ENCODE results near the gene HMCN2.

DNA sequence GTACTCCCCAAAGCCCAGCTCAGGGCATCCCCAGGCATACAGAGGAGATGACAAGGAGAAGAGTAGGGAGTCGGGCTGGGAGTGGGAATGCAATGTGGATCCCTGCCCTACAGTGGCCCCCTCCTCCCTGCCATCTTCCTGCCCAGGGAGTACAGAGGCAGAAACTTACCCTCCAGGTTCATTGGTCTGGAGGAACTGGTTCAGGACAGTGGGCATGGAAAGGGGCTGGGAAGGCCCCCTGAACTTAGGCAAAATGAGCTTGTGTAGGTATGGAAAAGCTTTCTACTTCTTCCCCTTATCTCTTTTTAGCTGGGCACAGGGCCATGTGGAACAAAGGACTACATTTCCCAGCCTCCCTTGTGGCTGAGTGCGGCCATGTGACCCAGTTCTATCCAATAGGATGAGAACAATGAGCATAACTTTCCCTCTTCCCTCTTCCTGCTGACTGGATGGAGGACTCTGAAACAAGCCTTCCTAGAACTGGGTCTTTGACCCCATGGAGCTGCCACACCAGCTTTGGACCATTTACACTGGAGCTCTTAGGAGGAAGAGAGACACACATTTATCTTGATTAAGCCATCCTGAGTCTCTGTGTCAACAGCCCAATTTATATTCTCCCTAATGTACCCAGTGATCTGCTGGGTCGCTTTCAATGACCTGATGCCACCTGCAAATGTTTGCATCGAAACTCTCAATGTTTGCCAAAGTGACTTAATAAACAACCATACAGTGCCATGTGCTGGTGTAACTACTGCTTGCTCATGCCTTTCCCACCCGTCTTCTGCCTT lies 25.0 kb upstream of the HMCN2 start:
- TF ChIP-seq, protein P1, sequence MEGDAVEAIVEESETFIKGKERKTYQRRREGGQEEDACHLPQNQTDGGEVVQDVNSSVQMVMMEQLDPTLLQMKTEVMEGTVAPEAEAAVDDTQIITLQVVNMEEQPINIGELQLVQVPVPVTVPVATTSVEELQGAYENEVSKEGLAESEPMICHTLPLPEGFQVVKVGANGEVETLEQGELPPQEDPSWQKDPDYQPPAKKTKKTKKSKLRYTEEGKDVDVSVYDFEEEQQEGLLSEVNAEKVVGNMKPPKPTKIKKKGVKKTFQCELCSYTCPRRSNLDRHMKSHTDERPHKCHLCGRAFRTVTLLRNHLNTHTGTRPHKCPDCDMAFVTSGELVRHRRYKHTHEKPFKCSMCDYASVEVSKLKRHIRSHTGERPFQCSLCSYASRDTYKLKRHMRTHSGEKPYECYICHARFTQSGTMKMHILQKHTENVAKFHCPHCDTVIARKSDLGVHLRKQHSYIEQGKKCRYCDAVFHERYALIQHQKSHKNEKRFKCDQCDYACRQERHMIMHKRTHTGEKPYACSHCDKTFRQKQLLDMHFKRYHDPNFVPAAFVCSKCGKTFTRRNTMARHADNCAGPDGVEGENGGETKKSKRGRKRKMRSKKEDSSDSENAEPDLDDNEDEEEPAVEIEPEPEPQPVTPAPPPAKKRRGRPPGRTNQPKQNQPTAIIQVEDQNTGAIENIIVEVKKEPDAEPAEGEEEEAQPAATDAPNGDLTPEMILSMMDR (IDR thresholded peaks at IDR 0.05; ENCODE audit: extremely low read depth in 1 of 2, insufficient read depth in 1 of 2, low read depth in 1 of 2, low read length in 2 of 2): no peak
- no peak for TF ChIP-seq EZH2 (IDR thresholded peaks at IDR 0.05; ENCODE audit: borderline replicate concordance, low read depth, low read length, severe bottlenecking)
